ENCODE results near the gene KIF6. TPM values are rescaled to one million over a fixed set of nuclear protein-coding genes. Genes with fewer than 3 reads are reported as not detected.
A peak's percentile ranks its signal among the peaks of the same experiment; 100 is the strongest.

The KIF6 gene
- total RNA-seq, 1 donor from 2014 or later, result 0.33 TPM

GRCh38 chr6:39366931-39367618 lies 358.1 kb downstream of the KIF6 start:
- Mint-ChIP-seq H3K27me3 (peaks cover 3% of the 10 kb centered on the region), H3K27ac (no peak overlapping the region), H3K4me1 (no peaks in the 10 kb centered on the region), H3K9me3 (no peaks in the 10 kb centered on the region), H3K4me3 (no peak overlapping the region), H3K36me3 (ENCODE audit: low read depth) (no peaks in the 10 kb centered on the region)
- intact Hi-C loops (cut with micrococcal nuclease), result loop anchor here (10.0 kb wide), 1 partner anchor 508 kb away; no protein-coding TSS in a partner anchor
- no peak for DNase-seq

DNA sequence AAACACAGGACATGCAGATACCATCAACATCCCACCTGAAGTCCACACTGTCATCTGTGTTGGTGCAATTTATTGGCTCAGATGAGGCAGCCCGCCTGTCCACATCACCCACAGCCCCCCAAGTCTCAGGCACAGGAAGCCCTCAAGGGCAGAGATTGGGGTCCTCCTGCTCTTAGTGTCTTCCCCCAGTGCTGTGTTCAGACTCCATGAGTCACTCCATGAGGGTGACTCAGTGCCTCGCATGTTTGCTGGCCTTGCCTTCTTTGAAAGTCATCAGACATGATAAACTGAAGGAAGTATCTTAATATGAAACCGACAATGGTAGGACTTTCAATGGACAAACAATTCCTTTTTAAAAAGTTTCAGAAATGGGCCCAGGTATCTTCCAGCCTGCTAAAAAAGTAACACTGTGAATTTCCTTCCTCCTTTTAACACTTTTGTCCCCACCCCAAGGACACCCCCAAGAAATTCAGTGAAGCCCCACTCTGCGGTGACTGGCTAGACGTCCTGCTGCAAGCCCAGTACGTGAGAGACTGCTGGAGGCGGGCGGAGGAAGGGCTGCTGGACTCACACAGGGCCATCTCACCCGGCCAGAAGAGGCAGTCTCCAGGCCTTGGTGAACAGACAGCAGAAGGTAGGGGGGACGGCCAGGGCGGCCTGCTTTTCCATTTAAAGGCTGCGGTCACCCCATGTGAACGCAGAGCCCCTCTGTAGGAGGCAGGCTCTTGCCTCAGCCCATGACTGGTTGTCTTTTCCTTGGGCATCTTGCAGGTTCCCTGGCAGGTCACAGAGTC lies 359.7 kb downstream of the KIF6 start:
- no peaks in the 10 kb centered on the region for H3K36me3 Mint-ChIP-seq (ENCODE audit: low read depth)
- DNase-seq, result no peak
- intact Hi-C loops (cut with micrococcal nuclease), result loop anchor here (10.0 kb wide), 1 partner anchor 509 kb away; no protein-coding TSS in a partner anchor
- no peak overlapping the region for H3K27ac Mint-ChIP-seq
- H3K9me3 Mint-ChIP-seq, result no peaks in the 10 kb centered on the region
- peaks cover 3% of the 10 kb centered on the region for H3K4me1 Mint-ChIP-seq
- H3K4me3 Mint-ChIP-seq, result no peak overlapping the region
- H3K27me3 Mint-ChIP-seq, result no peaks in the 10 kb centered on the region

DNA sequence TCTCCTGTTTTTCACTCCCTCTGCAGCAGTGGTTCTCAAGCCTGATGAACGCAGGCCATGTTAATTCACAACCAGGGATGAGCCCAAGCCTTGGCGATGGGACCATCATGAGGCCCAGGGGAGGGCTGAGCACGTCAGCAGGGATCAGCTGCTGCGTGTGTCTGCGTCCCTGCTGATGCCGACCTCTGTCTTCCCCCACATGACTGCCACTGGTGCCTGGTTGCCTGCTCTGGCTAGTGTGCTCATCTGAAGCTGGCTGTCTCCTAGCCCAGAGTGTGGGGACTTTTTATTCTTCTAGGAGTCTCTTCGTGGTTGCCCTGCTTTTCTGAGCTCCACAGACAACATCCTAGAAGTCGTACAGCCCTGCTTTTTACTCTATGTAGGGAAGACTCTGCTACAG lies 361.9 kb downstream of the KIF6 start:
- Mint-ChIP-seq H3K36me3 (ENCODE audit: low read depth) (no peaks in the 10 kb centered on the region), H3K27me3 (no peaks in the 10 kb centered on the region), H3K4me3 (no peak overlapping the region), H3K4me1 (peaks cover 3% of the 10 kb centered on the region), H3K27ac (no peak overlapping the region), H3K9me3 (no peaks in the 10 kb centered on the region)
- DNase-seq, result no peak
- intact Hi-C loops (cut with micrococcal nuclease), result loop anchor here (10.0 kb wide), 1 partner anchor 512 kb away; no protein-coding TSS in a partner anchor

DNA sequence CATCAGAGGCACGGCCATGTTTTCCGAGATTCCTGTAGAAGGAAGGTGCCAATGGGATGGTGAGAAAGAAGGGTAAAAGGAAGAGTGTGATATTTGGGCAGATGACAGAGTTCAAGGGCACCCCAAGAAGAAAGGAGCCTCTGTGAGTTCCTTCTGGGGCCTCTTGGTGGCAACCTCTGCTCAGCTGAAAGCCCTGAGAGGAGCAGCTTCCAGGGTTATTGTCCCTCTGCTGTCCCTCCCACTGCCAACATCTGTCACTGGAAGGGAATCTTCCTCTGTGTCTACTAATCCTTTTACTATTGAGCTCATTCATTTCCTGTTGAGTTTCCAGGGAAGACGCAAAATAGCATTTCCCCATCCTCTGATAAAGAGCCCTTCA lies 362.7 kb downstream of the KIF6 start:
- Mint-ChIP-seq H3K4me3 (no peak overlapping the region), H3K4me1 (peaks cover 3% of the 10 kb centered on the region), H3K27ac (no peak overlapping the region), H3K27me3 (no peaks in the 10 kb centered on the region), H3K9me3 (no peaks in the 10 kb centered on the region), H3K36me3 (ENCODE audit: low read depth) (no peaks in the 10 kb centered on the region)
- DNase-seq, result no peak
- intact Hi-C loops (cut with micrococcal nuclease), result loop anchor here (10.0 kb wide), 1 partner anchor 512 kb away; no protein-coding TSS in a partner anchor

GRCh38 chr6:39361657-39362486 lies 363.3 kb downstream of the KIF6 start:
- H3K4me1 Mint-ChIP-seq, result peaks cover 3% of the 10 kb centered on the region
- no peak overlapping the region for H3K4me3 Mint-ChIP-seq
- intact Hi-C loops (cut with micrococcal nuclease), result loop anchor here (10.0 kb wide), 1 partner anchor 513 kb away; no protein-coding TSS in a partner anchor
- H3K9me3 Mint-ChIP-seq, result no peaks in the 10 kb centered on the region
- no peak overlapping the region for H3K27ac Mint-ChIP-seq
- no peaks in the 10 kb centered on the region for H3K27me3 Mint-ChIP-seq
- peak; percentile 83 for DNase-seq
- H3K36me3 Mint-ChIP-seq (ENCODE audit: low read depth), result no peaks in the 10 kb centered on the region

GRCh38 chr6:39360378-39360777 lies 364.8 kb downstream of the KIF6 start:
- H3K27me3 Mint-ChIP-seq, result no peaks in the 10 kb centered on the region
- H3K4me3 Mint-ChIP-seq, result no peak overlapping the region
- intact Hi-C loops (cut with micrococcal nuclease), result loop anchor here (10.0 kb wide), 1 partner anchor 514 kb away; no protein-coding TSS in a partner anchor
- no peaks in the 10 kb centered on the region for H3K36me3 Mint-ChIP-seq (ENCODE audit: low read depth)
- no peak for DNase-seq
- H3K27ac Mint-ChIP-seq, result no peak overlapping the region
- H3K4me1 Mint-ChIP-seq, result peaks cover 3% of the 10 kb centered on the region
- H3K9me3 Mint-ChIP-seq, result no peaks in the 10 kb centered on the region

DNA sequence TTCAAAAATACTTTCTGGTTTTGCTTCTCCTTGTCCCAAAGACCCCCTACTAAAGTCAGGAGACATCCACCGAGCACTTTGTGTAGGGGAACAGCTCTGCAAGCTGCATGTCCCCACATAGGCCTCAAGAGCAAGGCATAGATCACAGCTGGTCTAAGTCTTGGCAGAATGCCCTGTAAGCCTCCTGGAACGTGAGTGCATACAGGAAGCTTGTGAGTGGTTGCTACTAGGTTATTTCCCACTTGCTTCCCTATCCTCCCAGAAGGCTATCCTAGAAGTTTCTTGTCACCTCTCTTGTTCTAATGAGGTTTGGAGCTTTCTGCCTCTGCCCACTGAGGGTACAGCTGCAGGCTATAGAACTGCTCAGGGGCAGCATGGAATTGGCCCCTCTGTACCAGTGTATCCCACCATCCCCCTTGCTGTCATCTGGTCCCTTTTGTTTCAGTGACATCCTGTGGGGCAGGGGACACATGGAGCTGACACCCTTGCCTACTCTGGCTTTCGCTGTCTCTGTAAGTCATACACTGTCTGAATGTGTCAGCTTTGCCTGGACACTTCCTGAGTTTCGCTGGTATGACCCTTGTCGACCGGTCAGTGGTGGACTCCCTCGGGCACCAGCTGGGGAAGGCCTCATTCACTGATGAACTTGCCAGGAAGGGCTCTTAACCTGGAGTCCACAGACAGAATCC lies 367.1 kb downstream of the KIF6 start:
- Mint-ChIP-seq H3K4me1 (peaks cover 3% of the 10 kb centered on the region), H3K9me3 (no peaks in the 10 kb centered on the region), H3K27me3 (no peaks in the 10 kb centered on the region), H3K4me3 (no peak overlapping the region), H3K27ac (no peak overlapping the region), H3K36me3 (ENCODE audit: low read depth) (no peaks in the 10 kb centered on the region)
- intact Hi-C loops (cut with micrococcal nuclease), result loop anchor here (10.0 kb wide), 1 partner anchor 537 kb away; no protein-coding TSS in a partner anchor
- DNase-seq, result no peak

- Mint-ChIP-seq H3K36me3 (ENCODE audit: low read depth) (no peaks in the 10 kb centered on the region), H3K4me3 (no peak overlapping the region), H3K27ac (no peak overlapping the region), H3K4me1 (no peaks in the 10 kb centered on the region), H3K27me3 (no peaks in the 10 kb centered on the region), H3K9me3 (no peaks in the 10 kb centered on the region)
- intact Hi-C loops (cut with micrococcal nuclease), result loop anchor here (10.0 kb wide), 1 partner anchor 541 kb away; no protein-coding TSS in a partner anchor
- DNase-seq, result no peak
Measured at GRCh38 chr6:39353698-39354315, 371.4 kb downstream of the KIF6 start.

DNA sequence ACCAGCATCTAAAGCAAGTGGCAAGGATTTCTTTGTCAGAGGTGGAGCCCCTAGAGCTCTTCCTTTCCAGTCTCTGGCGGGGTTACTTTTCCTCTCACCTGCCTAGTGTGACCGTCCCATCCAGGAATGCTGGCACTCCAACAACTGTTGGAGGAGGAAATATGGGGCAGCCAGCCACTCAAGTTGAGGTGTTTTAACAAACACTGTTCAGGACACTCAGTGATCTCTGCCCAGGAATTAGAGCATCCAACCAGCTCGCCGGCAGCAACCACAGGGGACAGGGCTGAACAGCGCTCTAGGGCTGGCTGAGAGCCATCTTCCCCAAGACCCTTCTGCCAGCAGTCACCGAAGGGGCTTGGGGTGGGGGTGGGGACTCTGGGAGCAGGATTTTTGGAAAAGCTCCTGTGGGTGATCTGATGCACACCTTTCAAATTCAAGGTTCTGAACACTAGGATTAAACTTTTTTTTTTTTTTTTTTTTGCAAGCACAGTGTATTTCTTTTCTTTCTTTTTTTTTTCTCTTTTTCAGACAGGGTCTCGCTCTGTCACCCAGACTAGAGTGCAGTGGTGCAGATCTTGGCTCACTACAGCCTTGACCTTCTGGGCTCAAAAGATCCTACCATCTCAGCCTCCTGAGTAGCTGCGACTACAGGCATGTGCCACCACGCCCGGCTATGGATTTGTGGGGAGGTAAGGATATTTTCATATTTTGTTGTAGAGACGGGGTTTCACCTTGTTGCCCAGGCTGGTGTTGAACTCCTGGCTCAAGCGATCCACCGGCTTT lies 374.3 kb downstream of the KIF6 start:
- no peak overlapping the region for H3K4me3 Mint-ChIP-seq
- H3K27me3 Mint-ChIP-seq, result no peaks in the 10 kb centered on the region
- no peaks in the 10 kb centered on the region for H3K4me1 Mint-ChIP-seq
- H3K9me3 Mint-ChIP-seq, result no peaks in the 10 kb centered on the region
- intact Hi-C loops (cut with micrococcal nuclease), result loop anchor here (10.0 kb wide), 1 partner anchor 544 kb away; no protein-coding TSS in a partner anchor
- H3K36me3 Mint-ChIP-seq (ENCODE audit: low read depth), result no peaks in the 10 kb centered on the region
- H3K27ac Mint-ChIP-seq, result no peak overlapping the region
- DNase-seq, result no peak

- no peaks in the 10 kb centered on the region for H3K9me3 Mint-ChIP-seq
- intact Hi-C loops (cut with micrococcal nuclease), result loop anchor here (2.0 kb wide), 1 partner anchor 960 kb away; no protein-coding TSS in a partner anchor
- H3K36me3 Mint-ChIP-seq (ENCODE audit: low read depth), result no peaks in the 10 kb centered on the region
- no peaks in the 10 kb centered on the region for H3K27me3 Mint-ChIP-seq
- no peak for DNase-seq
- H3K27ac Mint-ChIP-seq, result no peak overlapping the region
- no peaks in the 10 kb centered on the region for H3K4me1 Mint-ChIP-seq
- H3K4me3 Mint-ChIP-seq, result no peak overlapping the region
Measured at GRCh38 chr6:39348740-39349139, 376.5 kb downstream of the KIF6 start.

DNA sequence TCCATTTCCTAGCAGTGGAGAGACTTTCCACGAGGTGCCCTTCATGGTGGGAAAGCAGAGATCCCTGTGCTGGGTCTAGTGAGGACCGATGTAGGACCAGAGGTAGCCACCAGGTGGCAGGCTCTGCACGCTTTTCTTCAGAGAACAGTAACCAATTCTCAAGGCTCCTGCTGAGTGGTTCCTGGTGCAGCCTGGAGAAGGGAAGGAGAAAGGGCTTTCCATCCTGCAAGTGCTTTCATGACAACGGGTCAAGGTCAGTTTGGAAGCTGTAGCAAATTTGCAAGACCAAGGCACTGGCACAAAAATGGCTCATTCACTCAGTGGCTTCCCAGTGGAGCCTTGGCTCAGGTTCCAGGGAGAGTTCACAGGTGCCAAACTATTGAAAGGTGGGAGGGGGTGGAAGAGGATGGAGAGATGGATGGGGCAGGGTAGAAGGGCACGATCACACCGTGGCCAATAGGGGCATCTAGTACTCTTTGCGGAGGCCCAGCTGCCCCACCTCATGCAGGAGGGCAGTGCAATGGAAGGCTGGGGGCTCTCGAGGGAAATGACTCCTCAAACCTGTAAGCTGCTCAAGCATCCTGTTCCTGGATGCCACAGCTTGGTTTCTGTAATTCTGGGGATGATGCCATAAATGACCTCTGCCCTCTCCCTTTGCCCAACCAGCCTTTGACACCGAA lies 377.2 kb downstream of the KIF6 start:
- DNase-seq, result peak; percentile 88
- H3K9me3 Mint-ChIP-seq, result no peaks in the 10 kb centered on the region
- H3K27ac Mint-ChIP-seq, result no peak overlapping the region
- H3K4me3 Mint-ChIP-seq, result no peak overlapping the region
- peaks cover 2% of the 10 kb centered on the region for H3K4me1 Mint-ChIP-seq
- H3K27me3 Mint-ChIP-seq, result no peaks in the 10 kb centered on the region
- intact Hi-C loops (cut with micrococcal nuclease), result loop anchor here (2.0 kb wide), 1 partner anchor 961 kb away; no protein-coding TSS in a partner anchor
- no peaks in the 10 kb centered on the region for H3K36me3 Mint-ChIP-seq (ENCODE audit: low read depth)

GRCh38 chr6:39347206-39347605 lies 378.0 kb downstream of the KIF6 start:
- H3K27ac Mint-ChIP-seq, result no peak overlapping the region
- no peaks in the 10 kb centered on the region for H3K36me3 Mint-ChIP-seq (ENCODE audit: low read depth)
- no peaks in the 10 kb centered on the region for H3K27me3 Mint-ChIP-seq
- no peak for DNase-seq
- H3K9me3 Mint-ChIP-seq, result no peaks in the 10 kb centered on the region
- no peak overlapping the region for H3K4me3 Mint-ChIP-seq
- intact Hi-C loops (cut with micrococcal nuclease), result no loop called here
- peaks cover 2% of the 10 kb centered on the region for H3K4me1 Mint-ChIP-seq
